Measurements from ENCODE around the gene CHD6. TPM values are rescaled to one million over a fixed set of nuclear protein-coding genes. Genes with fewer than 3 reads are reported as not detected.

The CHD6 gene
- total and polyA plus RNA-seq, 8 donors = 27.7 to 68.6 (median 52.4) TPM

- Histone ChIP-seq H3K27me3 (peaks cover 0 to 7% of the 10 kb centered on the region in 2 donors), H3K36me3 (no peaks in the 10 kb centered on the region), H3K9me3 (no peaks in the 10 kb centered on the region), H3K4me1 (no peaks in the 10 kb centered on the region), H3K27ac (no peak overlapping the region), H3K4me3 (no peak overlapping the region)
- no peak for TF ChIP-seq CTCF (IDR thresholded peaks at IDR 0.05)
- ATAC-seq (no peak), DNase-seq (no peak)
- intact Hi-C loops (cut with DNase I) = no loop called here
Observed at GRCh38 chr20:41645372-41645771, 27.2 kb upstream of the CHD6 start.

DNA sequence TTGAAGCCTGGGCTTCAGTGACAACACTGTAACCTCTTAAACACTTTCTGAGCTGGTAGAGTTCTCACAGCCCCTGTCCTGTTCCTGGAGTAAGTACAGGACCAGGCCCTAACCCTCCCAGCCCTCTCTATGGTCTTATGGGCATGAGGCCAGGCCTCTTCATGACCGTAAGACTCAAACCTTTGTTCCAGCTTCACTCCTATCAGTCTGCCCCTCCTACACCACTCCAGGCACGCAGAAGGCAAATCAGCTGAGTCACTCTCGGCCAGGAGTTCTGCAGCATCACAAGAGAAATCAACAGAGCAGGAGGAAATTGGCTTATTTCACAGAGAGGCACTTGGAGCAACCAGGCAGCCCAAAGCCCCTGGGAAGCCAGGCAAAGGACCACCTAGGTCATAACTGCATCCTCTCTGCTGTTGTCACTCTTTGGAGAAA lies 25.3 kb upstream of the CHD6 start:
- Histone ChIP-seq H3K27ac (no peak overlapping the region), H3K36me3 (no peaks in the 10 kb centered on the region), H3K4me3 (no peak overlapping the region), H3K9me3 (no peaks in the 10 kb centered on the region), H3K4me1 (no peaks in the 10 kb centered on the region), H3K27me3 (peaks cover 0 to 7% of the 10 kb centered on the region in 2 donors)
- TF ChIP-seq CTCF (IDR thresholded peaks at IDR 0.05) = no peak
- peak in 3 of 4 donors; percentile 38 to 81 (median 60) for DNase-seq
- intact Hi-C loops (cut with DNase I) = no loop called here
- ATAC-seq = peak; percentile 93

- Histone ChIP-seq H3K36me3 (no peaks in the 10 kb centered on the region), H3K27me3 (peaks cover 0 to 16% of the 10 kb centered on the region in 2 donors), H3K27ac (no peak overlapping the region), H3K4me3 (no peak overlapping the region), H3K9me3 (no peaks in the 10 kb centered on the region), H3K4me1 (no peaks in the 10 kb centered on the region)
- intact Hi-C loops (cut with DNase I) = no loop called here
- no peak for ATAC-seq
- no peak for TF ChIP-seq CTCF (IDR thresholded peaks at IDR 0.05)
- DNase-seq = no peak
Observed at GRCh38 chr20:41639630-41640029, 21.5 kb upstream of the CHD6 start.

DNA sequence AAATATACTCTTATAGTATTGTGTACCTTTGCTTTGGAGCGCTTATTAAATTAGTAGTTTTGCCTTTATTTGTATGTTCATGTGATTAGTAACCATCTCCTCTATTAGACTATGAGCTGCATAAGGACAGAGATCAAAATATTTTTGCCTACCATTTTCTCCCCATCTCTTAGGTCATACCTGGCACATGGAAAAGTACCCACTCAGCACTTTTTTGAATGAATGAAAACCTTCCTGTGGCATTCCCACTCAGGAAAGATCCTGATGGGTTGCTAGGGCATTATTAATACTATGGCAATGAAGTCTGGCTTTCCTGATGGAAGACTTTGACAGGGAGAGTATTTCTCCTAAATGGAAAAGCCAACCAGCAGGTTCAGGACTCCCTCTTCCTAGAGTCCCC lies 20.3 kb upstream of the CHD6 start:
- no peak for DNase-seq
- TF ChIP-seq CTCF (IDR thresholded peaks at IDR 0.05) = no peak
- no peak for ATAC-seq
- no peaks in the 10 kb centered on the region for H3K9me3 ChIP-seq
- intact Hi-C loops (cut with DNase I) = no loop called here
- H3K27ac ChIP-seq = no peak overlapping the region
- peaks cover 0 to 16% of the 10 kb centered on the region in 2 donors for H3K27me3 ChIP-seq
- no peak overlapping the region for H3K4me3 ChIP-seq
- no peaks in the 10 kb centered on the region for H3K36me3 ChIP-seq
- H3K4me1 ChIP-seq = no peaks in the 10 kb centered on the region

- ATAC-seq (no peak), DNase-seq (no peak)
- intact Hi-C loops (cut with DNase I) = no loop called here
- no peak overlapping the region for H3K4me3 ChIP-seq
- no peak for TF ChIP-seq CTCF (IDR thresholded peaks at IDR 0.05)
- H3K36me3 ChIP-seq = no peaks in the 10 kb centered on the region
- peaks cover 0 to 9% of the 10 kb centered on the region in 2 donors for H3K27me3 ChIP-seq
- no peaks in the 10 kb centered on the region for H3K4me1 ChIP-seq
- H3K9me3 ChIP-seq = no peaks in the 10 kb centered on the region
- no peak overlapping the region for H3K27ac ChIP-seq
Observed at GRCh38 chr20:41635158-41635557, 17.0 kb upstream of the CHD6 start.
